Islet of Langerhans (tissue), 1 donor: ENCODE data around the gene PDZRN3.

Source experiments
- FAIRE-seq: peaks from one replicate; lab custom pipeline; 2011; peaks lifted over from hg19 to GRCh38; lab: Jason Lieb, UNC

The PDZRN3 gene

GRCh38 chr3:73624821-73625665 lies at the start of gene PDZRN3:
TSS of gene PDZRN3 (minus strand) at chr3:73624941.
- FAIRE-seq = no peak

GRCh38 chr3:73674280-73674679 lies 49.5 kb upstream of the PDZRN3 start:
- no peak for FAIRE-seq

GRCh38 chr3:73669260-73669659 lies 44.5 kb upstream of the PDZRN3 start:
- no peak for FAIRE-seq

GRCh38 chr3:73668391-73668790 lies 43.6 kb upstream of the PDZRN3 start:
- FAIRE-seq = no peak

GRCh38 chr3:73667889-73668288 lies 43.1 kb upstream of the PDZRN3 start:
- FAIRE-seq = no peak

GRCh38 chr3:73665286-73665685 lies 40.5 kb upstream of the PDZRN3 start:
- FAIRE-seq = no peak

- FAIRE-seq = no peak
Measured at GRCh38 chr3:73664389-73664788, 39.6 kb upstream of the PDZRN3 start.

GRCh38 chr3:73663495-73663894 lies 38.8 kb upstream of the PDZRN3 start:
- no peak for FAIRE-seq

- FAIRE-seq = no peak
Measured at GRCh38 chr3:73661265-73661664, 36.5 kb upstream of the PDZRN3 start.

- no peak for FAIRE-seq
Measured at GRCh38 chr3:73658227-73658626, 33.5 kb upstream of the PDZRN3 start.

- FAIRE-seq = no peak
Measured at GRCh38 chr3:73657186-73657585, 32.4 kb upstream of the PDZRN3 start.

- no peak for FAIRE-seq
Measured at GRCh38 chr3:73656241-73656890, 31.6 kb upstream of the PDZRN3 start.

- no peak for FAIRE-seq
Measured at GRCh38 chr3:73655197-73655596, 30.5 kb upstream of the PDZRN3 start.

GRCh38 chr3:73653877-73654276 lies 29.1 kb upstream of the PDZRN3 start:
- no peak for FAIRE-seq

GRCh38 chr3:73653351-73653750 lies 28.6 kb upstream of the PDZRN3 start:
- FAIRE-seq = no peak

- FAIRE-seq = no peak
Measured at GRCh38 chr3:73652896-73653295, 28.2 kb upstream of the PDZRN3 start.

GRCh38 chr3:73637042-73637441 lies 12.3 kb upstream of the PDZRN3 start:
- FAIRE-seq = no peak

GRCh38 chr3:73635254-73635653 lies 10.5 kb upstream of the PDZRN3 start:
- FAIRE-seq = no peak

GRCh38 chr3:73633916-73634344 lies 9.2 kb upstream of the PDZRN3 start:
- FAIRE-seq = no peak

- FAIRE-seq = no peak
Measured at GRCh38 chr3:73633453-73633852, 8.7 kb upstream of the PDZRN3 start.

GRCh38 chr3:73626106-73626505 lies 1.4 kb upstream of the PDZRN3 start:
- FAIRE-seq = no peak

- no peak for FAIRE-seq
Measured at GRCh38 chr3:73624017-73624820, 522 bp downstream of the PDZRN3 start.

- FAIRE-seq = no peak
Measured at GRCh38 chr3:73623346-73623745, 1.4 kb downstream of the PDZRN3 start.
